Measurements from ENCODE around the gene SOD2.
"Not testable (repeated sequence)": the region's sequence is repeated elsewhere in the genome, so short reads cannot be mapped to it uniquely, and the experiment has no call there.

Gene SOD2

DNA sequence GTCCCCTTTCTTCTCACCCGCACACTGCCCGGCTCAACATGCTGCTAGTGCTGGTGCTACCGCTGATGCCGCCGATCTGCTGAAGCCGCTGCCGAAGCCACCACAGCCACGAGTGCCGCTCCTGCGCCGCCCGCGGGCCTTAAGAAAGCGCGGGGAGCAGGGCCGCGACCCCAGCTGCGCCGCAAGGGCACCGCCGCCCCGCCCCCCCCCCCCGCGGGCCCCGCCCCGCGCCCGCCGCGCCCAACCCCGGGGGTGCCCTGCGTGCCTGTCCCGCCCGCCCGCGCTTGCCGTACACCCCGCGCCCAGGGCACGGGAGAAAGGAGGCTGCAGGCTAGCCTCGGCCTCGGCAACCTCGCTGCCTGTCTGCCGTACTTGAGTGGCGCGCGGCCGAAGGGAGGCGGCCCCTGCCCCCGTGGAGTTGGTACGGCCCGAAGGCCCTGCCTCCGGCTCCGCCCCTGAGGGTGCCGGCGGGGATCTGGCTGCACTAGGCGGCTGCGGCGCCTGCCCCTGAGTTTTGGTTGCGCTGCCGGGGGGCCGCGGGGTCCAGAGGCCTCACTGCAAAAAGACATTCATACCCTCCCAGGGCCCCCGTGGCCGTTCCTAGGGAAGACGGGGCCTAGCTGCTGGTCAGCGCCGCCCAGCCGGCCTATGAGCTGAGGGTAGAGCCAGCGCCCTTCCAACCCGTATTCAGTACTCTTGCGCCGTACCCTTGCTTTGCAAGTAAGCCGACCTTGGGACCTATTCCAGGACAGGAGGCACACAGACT lies at the start of gene SOD2:
Gene SOD2 (minus strand): TSS at position 114 of the 766 bp plus-strand sequence. CDS start 74 bp downstream, at position 40.
- H3K27me3 ChIP-seq (ENCODE audit: control insufficient read depth, insufficient read depth, low read length), result no peaks in the 10 kb centered on the region
- peak within 1 kb of the TSS; percentile 93 for H3K4me3 ChIP-seq (ENCODE audit: low read length)
- no peak within 1 kb of the TSS for H3K27ac ChIP-seq (ENCODE audit: low read length)
- H3K9ac ChIP-seq (ENCODE audit: low read length), result peak within 1 kb of the TSS; percentile 72
- H3K36me3 ChIP-seq (ENCODE audit: control insufficient read depth, low read depth, low read length), result peaks cover 3% of the 10 kb centered on the region
- H3K9me3 ChIP-seq (ENCODE audit: control insufficient read depth, low read depth, low read length), result no peaks in the 10 kb centered on the region
- peaks cover 21% of the 10 kb centered on the region for H3K4me1 ChIP-seq (ENCODE audit: control insufficient read depth, low read depth, low read length)

DNA sequence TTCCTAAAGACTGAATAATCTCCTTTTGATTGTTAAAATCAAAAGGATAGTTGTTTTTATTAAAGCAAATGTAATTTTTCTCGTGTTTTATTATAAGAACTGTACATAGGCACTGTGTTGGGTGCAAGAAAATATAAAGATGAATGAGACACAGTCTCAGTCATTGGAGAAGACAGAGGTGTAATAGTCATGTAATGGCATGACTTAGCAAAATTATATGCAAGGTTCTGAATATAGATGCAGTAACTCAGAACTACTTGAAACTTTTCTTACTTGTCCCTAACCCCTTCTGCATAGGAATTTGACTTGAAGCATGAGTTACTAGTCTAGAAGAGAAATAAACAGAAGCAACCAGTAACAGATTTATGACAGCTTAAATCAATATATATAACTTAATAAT lies 49.1 kb upstream of the SOD2 start:
- no peak overlapping the region for H3K4me3 ChIP-seq (ENCODE audit: low read length)
- no peak overlapping the region for H3K27ac ChIP-seq (ENCODE audit: low read length)
- no peak overlapping the region for H3K9ac ChIP-seq (ENCODE audit: low read length)
- no peaks in the 10 kb centered on the region for H3K4me1 ChIP-seq (ENCODE audit: control insufficient read depth, low read depth, low read length)
- H3K27me3 ChIP-seq (ENCODE audit: control insufficient read depth, insufficient read depth, low read length), result no peaks in the 10 kb centered on the region
- peaks cover 94% of the 10 kb centered on the region for H3K36me3 ChIP-seq (ENCODE audit: control insufficient read depth, low read depth, low read length)
- no peaks in the 10 kb centered on the region for H3K9me3 ChIP-seq (ENCODE audit: control insufficient read depth, low read depth, low read length)

DNA sequence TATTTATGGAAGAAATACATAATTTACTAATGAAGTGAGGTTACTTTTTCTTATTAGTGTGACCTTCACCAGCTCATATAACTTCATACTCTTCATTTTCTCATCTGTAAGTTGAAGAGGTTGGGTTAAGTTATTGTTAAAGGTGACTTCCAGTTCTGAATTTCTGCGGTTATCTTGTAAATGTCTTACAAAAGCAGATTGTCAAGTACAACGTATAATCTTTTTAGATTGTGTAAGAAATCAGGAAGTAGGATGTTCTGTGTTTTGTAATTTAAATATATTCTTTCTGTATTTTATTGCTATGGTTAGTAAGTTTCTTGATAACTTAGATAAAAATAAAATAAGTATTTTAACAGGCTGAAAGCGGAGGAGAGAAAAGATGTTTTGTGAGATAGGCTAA lies 46.3 kb upstream of the SOD2 start:
- Histone ChIP-seq H3K9me3 (ENCODE audit: control insufficient read depth, low read depth, low read length) (no peaks in the 10 kb centered on the region), H3K27me3 (ENCODE audit: control insufficient read depth, insufficient read depth, low read length) (no peaks in the 10 kb centered on the region), H3K4me3 (ENCODE audit: low read length) (no peak overlapping the region), H3K27ac (ENCODE audit: low read length) (no peak overlapping the region), H3K9ac (ENCODE audit: low read length) (no peak overlapping the region), H3K36me3 (ENCODE audit: control insufficient read depth, low read depth, low read length) (peaks cover 72% of the 10 kb centered on the region), H3K4me1 (ENCODE audit: control insufficient read depth, low read depth, low read length) (no peaks in the 10 kb centered on the region)

DNA sequence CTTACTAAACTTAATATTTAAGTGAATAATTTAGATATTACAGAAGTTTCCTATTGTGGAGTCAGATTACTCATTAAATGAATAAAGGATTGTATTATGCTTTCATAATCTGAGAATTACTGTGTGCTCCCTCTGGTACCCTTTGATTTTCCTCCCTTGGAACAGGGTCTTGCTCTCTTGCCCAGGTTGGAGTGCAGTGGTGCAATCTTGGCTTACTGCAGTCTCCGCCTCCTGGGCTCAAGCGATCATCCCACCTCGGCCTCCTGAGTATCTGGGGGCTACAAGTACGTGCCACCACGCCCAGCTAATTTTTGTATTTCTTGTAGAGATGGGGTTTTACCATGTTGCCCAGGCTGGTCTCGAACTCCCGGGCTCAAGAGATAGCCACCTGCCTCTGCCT lies 43.9 kb upstream of the SOD2 start:
- no peaks in the 10 kb centered on the region for H3K9me3 ChIP-seq (ENCODE audit: control insufficient read depth, low read depth, low read length)
- peaks cover 48% of the 10 kb centered on the region for H3K36me3 ChIP-seq (ENCODE audit: control insufficient read depth, low read depth, low read length)
- no peak overlapping the region for H3K27ac ChIP-seq (ENCODE audit: low read length)
- no peaks in the 10 kb centered on the region for H3K27me3 ChIP-seq (ENCODE audit: control insufficient read depth, insufficient read depth, low read length)
- no peak overlapping the region for H3K9ac ChIP-seq (ENCODE audit: low read length)
- H3K4me3 ChIP-seq (ENCODE audit: low read length), result no peak overlapping the region
- H3K4me1 ChIP-seq (ENCODE audit: control insufficient read depth, low read depth, low read length), result no peaks in the 10 kb centered on the region

DNA sequence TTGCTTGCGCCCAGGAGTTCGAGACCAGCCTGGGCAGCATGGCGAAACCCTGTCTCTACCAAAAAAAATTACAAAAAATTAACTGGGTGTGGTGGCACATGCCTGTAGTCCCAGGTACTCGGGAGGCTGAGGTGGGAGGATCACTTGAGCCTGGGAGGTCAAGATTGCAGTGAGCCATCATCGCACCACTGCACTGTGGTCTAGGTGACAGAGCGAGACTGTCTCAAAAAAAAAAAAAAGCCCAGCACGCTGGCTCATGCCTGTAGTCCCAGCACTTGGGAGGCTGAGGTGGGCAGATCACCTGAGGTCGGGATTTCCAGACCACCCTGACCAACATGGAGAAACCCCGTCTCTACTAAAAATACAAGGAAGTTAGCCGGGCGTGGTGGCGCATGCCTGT lies 40.4 kb upstream of the SOD2 start:
- H3K9me3 ChIP-seq (ENCODE audit: control insufficient read depth, low read depth, low read length); H3K27ac ChIP-seq (ENCODE audit: low read length); H3K4me3 ChIP-seq (ENCODE audit: low read length); H3K9ac ChIP-seq (ENCODE audit: low read length); H3K27me3 ChIP-seq (ENCODE audit: control insufficient read depth, insufficient read depth, low read length): not testable (repeated sequence)
- peaks cover 25% of the 10 kb centered on the region for H3K36me3 ChIP-seq (ENCODE audit: control insufficient read depth, low read depth, low read length)
- H3K4me1 ChIP-seq (ENCODE audit: control insufficient read depth, low read depth, low read length), result peaks cover 12% of the 10 kb centered on the region

DNA sequence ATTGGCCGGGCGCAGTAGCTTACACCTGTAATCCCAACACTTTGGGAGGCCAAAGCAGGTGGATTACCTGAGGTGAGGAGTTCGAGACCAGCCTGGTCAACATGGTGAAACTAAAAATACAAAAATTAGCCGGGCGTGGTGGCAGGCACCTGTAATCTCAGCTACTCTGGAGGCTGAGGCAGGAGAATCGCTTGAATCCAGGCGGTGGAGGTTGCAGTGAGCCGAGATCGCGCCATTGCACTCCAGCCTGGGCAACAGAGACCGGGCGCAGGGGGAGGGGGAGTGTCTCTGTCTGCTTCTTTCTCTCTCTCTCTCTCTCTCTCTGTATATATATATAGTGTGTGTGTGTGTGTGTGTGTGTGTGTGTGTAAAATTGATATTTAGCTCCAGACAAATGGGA lies 39.5 kb upstream of the SOD2 start:
- peaks cover 12% of the 10 kb centered on the region for H3K4me1 ChIP-seq (ENCODE audit: control insufficient read depth, low read depth, low read length)
- H3K36me3 ChIP-seq (ENCODE audit: control insufficient read depth, low read depth, low read length), result peaks cover 16% of the 10 kb centered on the region

DNA sequence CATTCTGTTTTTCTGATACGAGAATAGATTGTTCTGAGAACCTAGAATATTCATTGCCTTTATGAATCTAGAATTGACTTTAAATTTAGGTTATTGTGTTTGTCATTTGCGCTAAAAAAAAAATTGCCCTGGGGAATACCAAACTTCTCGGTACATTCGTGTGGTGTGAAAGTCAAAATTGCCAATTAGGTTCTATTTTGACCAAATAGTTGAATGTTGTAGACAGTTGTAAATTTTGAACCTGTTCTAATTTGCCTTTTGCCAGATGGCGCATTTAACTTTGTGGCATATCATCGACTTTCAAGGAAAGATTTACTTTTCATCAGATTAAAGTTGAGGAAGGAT lies 37.3 kb upstream of the SOD2 start:
- H3K9me3 ChIP-seq (ENCODE audit: control insufficient read depth, low read depth, low read length), result no peaks in the 10 kb centered on the region
- H3K9ac ChIP-seq (ENCODE audit: low read length), result no peak overlapping the region
- peak overlapping the region; percentile 99 for H3K4me3 ChIP-seq (ENCODE audit: low read length)
- H3K4me1 ChIP-seq (ENCODE audit: control insufficient read depth, low read depth, low read length), result peaks cover 15% of the 10 kb centered on the region
- no peaks in the 10 kb centered on the region for H3K27me3 ChIP-seq (ENCODE audit: control insufficient read depth, insufficient read depth, low read length)
- no peak overlapping the region for H3K27ac ChIP-seq (ENCODE audit: low read length)
- H3K36me3 ChIP-seq (ENCODE audit: control insufficient read depth, low read depth, low read length), result peaks cover 8% of the 10 kb centered on the region

More for the DNA sequence above, 39.5 kb upstream of the SOD2 start:
- not testable (repeated sequence) for H3K4me3 ChIP-seq (ENCODE audit: low read length); H3K9ac ChIP-seq (ENCODE audit: low read length); H3K27me3 ChIP-seq (ENCODE audit: control insufficient read depth, insufficient read depth, low read length); H3K9me3 ChIP-seq (ENCODE audit: control insufficient read depth, low read depth, low read length); H3K27ac ChIP-seq (ENCODE audit: low read length)

DNA sequence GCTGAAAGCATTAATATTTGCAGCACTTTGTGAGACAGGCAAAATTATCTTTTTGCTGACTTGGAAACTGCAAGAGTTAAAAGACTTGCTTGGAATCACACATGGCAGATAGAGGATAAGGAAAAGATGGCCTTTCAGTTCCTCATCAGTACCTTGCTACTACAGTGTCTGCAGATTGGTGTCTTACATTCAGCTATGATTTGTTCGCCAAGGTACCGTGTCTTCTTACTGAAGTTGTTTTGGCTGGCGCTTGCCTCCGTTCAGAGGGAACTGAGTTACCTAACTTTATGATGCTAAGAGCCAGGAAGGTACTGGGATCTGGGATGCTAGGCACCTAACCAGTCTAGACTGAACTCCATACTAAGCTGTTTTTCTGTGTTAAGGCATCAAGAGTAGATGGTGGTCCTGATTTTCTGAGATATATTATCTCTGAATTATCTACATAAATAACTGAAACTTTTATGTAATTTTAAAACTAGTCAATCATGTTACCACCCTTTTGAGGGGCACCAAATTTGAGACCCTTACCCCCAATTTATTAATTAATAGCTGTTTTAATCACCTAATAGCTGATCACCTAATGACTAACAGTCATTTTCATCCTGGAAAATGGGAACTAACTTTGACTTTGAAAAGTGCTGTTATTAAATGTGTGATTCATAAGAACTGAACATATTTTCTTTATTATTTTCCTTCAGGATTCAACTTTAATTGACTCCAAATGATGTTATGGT lies 36.7 kb upstream of the SOD2 start:
- H3K36me3 ChIP-seq (ENCODE audit: control insufficient read depth, low read depth, low read length), result peaks cover 8% of the 10 kb centered on the region
- no peak overlapping the region for H3K27ac ChIP-seq (ENCODE audit: low read length)
- H3K4me1 ChIP-seq (ENCODE audit: control insufficient read depth, low read depth, low read length), result peaks cover 15% of the 10 kb centered on the region
- H3K4me3 ChIP-seq (ENCODE audit: low read length), result peak overlapping the region; percentile 99
- peak overlapping the region; percentile 98 for H3K9ac ChIP-seq (ENCODE audit: low read length)
- no peaks in the 10 kb centered on the region for H3K9me3 ChIP-seq (ENCODE audit: control insufficient read depth, low read depth, low read length)
- H3K27me3 ChIP-seq (ENCODE audit: control insufficient read depth, insufficient read depth, low read length), result no peaks in the 10 kb centered on the region

DNA sequence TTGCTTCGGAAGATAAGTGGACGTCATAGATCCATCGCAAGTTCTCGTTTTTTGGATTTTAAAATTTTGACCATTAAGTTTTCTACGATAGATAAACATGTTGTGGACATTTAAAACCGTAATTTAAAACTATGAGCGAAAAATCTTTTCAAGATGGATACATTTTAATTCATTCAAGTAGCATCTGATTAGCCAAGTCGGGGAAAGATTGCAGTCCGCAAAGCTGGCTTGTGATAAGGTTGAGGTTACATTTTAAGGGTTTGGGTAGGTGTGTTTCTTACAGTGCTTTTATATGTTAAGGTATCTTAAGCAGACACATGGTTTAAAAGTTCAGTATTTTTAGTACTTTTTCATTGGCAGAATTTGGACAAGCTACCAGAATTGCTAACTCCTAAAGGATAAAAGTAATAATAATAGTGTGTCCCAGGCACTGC lies 35.5 kb upstream of the SOD2 start:
- Histone ChIP-seq H3K9ac (ENCODE audit: low read length) (peak overlapping the region; percentile 98), H3K4me3 (ENCODE audit: low read length) (peak overlapping the region; percentile 99), H3K36me3 (ENCODE audit: control insufficient read depth, low read depth, low read length) (peaks cover 8% of the 10 kb centered on the region), H3K27me3 (ENCODE audit: control insufficient read depth, insufficient read depth, low read length) (no peaks in the 10 kb centered on the region), H3K4me1 (ENCODE audit: control insufficient read depth, low read depth, low read length) (peaks cover 15% of the 10 kb centered on the region), H3K9me3 (ENCODE audit: control insufficient read depth, low read depth, low read length) (no peaks in the 10 kb centered on the region), H3K27ac (ENCODE audit: low read length) (no peak overlapping the region)

DNA sequence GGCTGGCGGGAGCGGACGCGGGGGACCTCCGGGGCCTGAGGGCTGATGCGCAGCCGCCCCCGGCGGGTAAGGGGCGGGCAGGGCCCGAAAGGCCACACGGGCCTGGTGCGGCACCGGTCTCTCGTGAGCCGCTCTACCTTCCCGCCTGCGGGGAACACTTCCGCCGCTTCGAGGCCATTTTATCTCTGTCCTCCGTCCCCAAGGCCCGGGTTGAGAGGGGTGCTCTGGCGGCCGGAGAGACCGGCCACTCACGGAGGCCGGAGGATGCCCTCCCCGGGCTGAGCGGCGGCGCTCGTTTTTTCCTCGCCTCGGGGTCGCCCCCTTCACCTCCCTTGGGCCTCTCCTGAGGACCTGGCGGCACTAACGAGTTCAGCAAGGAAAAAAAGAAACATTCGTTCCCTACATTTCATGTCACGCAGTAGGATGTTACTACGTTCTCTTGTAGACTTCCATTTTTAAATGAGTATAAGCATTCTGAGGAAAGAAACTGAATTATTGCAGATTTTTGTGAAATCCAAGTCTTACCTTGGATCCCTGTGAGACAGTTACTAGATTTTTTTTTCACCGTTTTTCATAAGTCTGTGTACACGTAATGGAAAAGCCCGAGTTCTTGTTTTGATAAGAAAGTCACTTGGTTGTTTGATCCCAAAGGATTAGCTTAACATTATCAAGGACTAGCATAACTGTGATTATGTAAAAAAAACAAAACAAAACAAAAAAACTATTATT lies 34.8 kb upstream of the SOD2 start:
- Histone ChIP-seq H3K27ac (ENCODE audit: low read length) (peak overlapping the region; percentile 91), H3K4me1 (ENCODE audit: control insufficient read depth, low read depth, low read length) (peaks cover 15% of the 10 kb centered on the region), H3K9ac (ENCODE audit: low read length) (peak overlapping the region; percentile 98), H3K36me3 (ENCODE audit: control insufficient read depth, low read depth, low read length) (peaks cover 8% of the 10 kb centered on the region), H3K9me3 (ENCODE audit: control insufficient read depth, low read depth, low read length) (no peaks in the 10 kb centered on the region), H3K27me3 (ENCODE audit: control insufficient read depth, insufficient read depth, low read length) (no peaks in the 10 kb centered on the region), H3K4me3 (ENCODE audit: low read length) (peak overlapping the region; percentile 99)

DNA sequence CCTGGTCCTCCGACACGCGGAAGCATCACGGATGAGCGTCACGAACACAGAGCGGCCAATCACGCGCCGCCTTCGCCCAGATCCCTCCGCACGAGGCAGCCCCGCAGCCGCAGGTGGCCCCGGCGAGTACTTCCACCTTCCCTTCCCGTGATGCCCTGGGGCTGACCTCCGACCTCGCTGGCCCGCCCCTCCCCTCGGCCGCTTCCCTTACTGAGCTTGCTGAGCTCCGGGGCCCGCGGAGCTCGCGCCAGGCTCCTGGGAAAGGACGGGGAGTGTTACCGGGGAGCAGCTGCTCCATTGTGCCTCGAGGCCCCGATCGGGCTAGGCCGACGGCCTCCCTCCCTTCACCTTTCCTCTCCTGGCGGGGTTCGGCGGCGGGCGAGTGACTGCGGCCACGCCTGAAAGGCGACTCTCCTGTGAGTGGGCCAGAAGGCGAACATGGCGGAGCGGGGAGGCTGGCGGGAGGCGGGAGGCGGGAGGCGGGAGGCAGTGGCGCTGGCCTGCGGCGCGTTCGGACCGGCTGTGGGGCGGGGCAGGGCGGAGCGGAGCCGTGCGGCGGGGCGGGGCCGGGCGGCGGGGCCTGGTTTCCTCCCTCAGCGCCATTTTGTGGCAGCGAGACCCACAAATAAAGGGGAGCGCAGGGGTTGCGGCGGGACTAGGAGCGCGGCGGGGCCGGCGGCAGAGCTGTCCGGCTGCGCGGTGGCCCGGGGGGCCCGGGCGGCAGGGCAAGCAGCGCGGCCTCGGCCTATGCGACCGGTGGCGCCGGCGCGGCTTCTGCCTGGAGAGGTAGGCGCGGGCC lies 34.1 kb upstream of the SOD2 start, which contains the start of gene WTAP:
Gene WTAP (plus strand): TSS at position 589 of the 799 bp plus-strand sequence. CDS start 8,760 bp downstream, outside the sequence.
- Histone ChIP-seq H3K4me3 (ENCODE audit: low read length) (peak within 1 kb of the TSS; percentile 99), H3K9me3 (ENCODE audit: control insufficient read depth, low read depth, low read length) (no peaks in the 10 kb centered on the region), H3K9ac (ENCODE audit: low read length) (peak within 1 kb of the TSS; percentile 98), H3K27ac (ENCODE audit: low read length) (peak within 1 kb of the TSS; percentile 98), H3K36me3 (ENCODE audit: control insufficient read depth, low read depth, low read length) (peaks cover 8% of the 10 kb centered on the region), H3K27me3 (ENCODE audit: control insufficient read depth, insufficient read depth, low read length) (no peaks in the 10 kb centered on the region), H3K4me1 (ENCODE audit: control insufficient read depth, low read depth, low read length) (peaks cover 15% of the 10 kb centered on the region)

All from iPS-18a (cell line).